ENCODE results near the gene PRICKLE3.

The PRICKLE3 gene

DNA sequence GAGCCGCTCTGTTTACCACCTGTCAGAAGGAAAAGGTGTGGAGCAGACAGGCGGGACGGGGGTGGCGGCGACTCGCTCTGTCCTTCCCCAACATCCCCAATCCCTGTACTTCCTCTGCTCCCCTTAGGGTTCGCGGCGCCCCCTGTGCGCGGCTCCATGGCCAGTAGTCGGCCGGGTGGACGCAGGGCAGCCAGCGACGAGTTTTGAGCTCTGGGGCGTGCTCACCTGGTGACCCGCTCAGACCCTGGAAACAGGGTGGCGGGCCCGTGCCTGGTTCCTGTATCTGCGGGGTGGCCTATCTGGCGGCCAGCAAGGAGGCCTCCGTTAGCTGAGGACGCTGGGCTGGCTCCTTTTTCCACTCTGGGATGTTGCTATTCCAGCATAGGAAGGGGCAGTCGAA, 29.0 kb downstream of the PRICKLE3 start:
- no peaks in the 10 kb centered on the region for H3F3A ChIP-seq (ENCODE audit: insufficient read depth)
- no peak overlapping the region for H2AFZ ChIP-seq (ENCODE audit: low read depth, low read length, severe bottlenecking)
- H4K20me1 ChIP-seq (ENCODE audit: low read depth, low read length) = no peaks in the 10 kb centered on the region
- no peaks in the 10 kb centered on the region for H3K9me3 ChIP-seq (ENCODE audit: insufficient read depth, low read length)
- H3K9me2 ChIP-seq (replicated peaks; ENCODE audit: insufficient read depth, low read length) = no peaks in the 10 kb centered on the region
- no peak overlapping the region for H3K27ac ChIP-seq (ENCODE audit: low read depth, low read length)
- no peak overlapping the region for H3K4me2 ChIP-seq (ENCODE audit: low read depth, low read length, poor library complexity, severe bottlenecking)
- no peaks in the 10 kb centered on the region for H3K36me3 ChIP-seq (ENCODE audit: low read length)
- no peaks in the 10 kb centered on the region for H3K79me2 ChIP-seq (ENCODE audit: insufficient read depth, low read length)
- H3K9ac ChIP-seq (ENCODE audit: low read length) = no peak overlapping the region
- TF ChIP-seq EZH2phosphoT487 (conservative IDR thresholded peaks at IDR 0.05; ENCODE audit: low read length) = no peak
- TF ChIP-seq, protein P1, sequence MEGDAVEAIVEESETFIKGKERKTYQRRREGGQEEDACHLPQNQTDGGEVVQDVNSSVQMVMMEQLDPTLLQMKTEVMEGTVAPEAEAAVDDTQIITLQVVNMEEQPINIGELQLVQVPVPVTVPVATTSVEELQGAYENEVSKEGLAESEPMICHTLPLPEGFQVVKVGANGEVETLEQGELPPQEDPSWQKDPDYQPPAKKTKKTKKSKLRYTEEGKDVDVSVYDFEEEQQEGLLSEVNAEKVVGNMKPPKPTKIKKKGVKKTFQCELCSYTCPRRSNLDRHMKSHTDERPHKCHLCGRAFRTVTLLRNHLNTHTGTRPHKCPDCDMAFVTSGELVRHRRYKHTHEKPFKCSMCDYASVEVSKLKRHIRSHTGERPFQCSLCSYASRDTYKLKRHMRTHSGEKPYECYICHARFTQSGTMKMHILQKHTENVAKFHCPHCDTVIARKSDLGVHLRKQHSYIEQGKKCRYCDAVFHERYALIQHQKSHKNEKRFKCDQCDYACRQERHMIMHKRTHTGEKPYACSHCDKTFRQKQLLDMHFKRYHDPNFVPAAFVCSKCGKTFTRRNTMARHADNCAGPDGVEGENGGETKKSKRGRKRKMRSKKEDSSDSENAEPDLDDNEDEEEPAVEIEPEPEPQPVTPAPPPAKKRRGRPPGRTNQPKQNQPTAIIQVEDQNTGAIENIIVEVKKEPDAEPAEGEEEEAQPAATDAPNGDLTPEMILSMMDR (IDR thresholded peaks at IDR 0.05; ENCODE audit: insufficient read depth, low read length, poor library complexity, severe bottlenecking) = no peak
- H3K27me3 ChIP-seq (ENCODE audit: low read length) = no peaks in the 10 kb centered on the region
- H3K4me3 ChIP-seq (ENCODE audit: insufficient read depth, low read length, poor library complexity, severe bottlenecking) = no peak overlapping the region

DNA sequence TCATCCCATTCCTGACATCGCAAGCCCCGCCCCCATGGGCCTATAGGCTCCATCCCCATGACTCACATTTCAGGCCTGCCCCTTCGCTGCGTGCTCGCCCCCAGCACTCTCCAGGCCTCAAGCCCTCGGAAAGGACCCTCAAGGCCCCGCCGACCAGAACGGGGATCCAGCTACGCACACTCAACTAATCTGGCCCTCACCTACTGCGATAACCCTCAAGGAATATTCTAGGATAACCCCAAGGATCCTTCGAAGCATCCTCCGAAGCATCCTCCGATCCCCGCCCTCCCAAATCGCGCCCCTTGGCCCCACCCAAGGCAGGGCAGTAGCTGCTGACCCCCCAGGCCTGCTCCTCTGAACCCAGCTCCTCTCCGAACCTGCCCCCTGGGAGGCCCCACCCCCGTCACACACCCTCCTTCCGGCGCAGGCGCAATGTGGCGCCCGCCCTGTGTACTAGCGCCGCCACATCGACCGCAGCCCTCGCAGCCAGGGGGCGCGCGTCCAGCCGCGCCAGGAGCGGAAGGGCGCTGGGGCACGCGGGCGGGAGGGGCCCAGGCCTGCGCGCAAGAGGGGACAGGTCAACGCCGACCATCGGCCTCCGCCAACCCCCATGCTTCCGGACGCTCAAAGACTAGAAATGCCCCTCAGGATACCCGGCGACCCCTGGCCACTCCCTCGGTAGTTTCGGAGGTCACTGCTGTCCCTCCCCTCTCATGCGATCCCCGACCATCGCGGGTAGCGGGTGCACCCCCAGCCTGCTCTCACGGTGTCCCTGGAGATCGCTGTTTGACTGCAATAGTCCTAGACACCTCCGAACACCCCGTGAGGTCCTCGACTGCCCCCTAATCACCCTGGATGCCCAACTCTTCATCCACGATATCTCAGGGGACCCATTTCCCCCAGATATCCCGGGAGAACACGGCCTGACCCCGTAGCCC, 30.0 kb downstream of the PRICKLE3 start:
- Histone ChIP-seq H3K4me2 (ENCODE audit: low read depth, low read length, poor library complexity, severe bottlenecking) (peak overlapping the region; percentile 63), H3K4me3 (ENCODE audit: insufficient read depth, low read length, poor library complexity, severe bottlenecking) (peak overlapping the region; percentile 59)
- TF ChIP-seq, protein P1 (IDR thresholded peaks at IDR 0.05; ENCODE audit: insufficient read depth, low read length, poor library complexity, severe bottlenecking) = peak; percentile 45
- TF ChIP-seq EZH2phosphoT487 (conservative IDR thresholded peaks at IDR 0.05; ENCODE audit: low read length) = no peak

DNA sequence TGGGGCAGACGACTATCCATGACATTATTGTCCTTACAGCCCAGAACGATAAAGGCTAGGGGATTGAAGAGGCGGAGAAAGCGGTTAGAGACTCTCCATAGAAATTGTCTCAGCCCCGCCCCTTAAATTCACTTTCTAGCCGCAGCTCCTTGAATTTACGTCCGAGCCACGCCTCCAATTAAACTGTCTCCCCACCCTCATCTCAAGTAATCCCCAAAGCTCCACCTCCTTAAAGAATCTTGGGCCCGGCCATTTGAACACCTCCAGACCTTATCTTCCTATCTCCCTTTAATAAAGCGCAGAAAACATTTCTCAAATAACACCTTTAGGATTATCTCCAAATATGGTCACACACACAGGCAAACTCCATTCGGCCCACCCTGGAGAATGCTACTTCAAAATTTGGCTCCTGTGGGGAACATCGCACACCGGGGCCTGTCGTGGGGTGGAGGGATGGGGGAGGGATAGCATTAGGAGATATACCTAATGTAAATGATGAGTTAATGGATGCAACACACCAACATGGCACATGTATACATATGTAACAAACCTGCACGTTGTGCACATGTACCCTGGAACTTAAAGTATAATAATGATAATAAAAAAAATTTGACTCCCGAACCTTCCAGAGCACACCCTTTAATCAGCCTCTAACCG, 30.8 kb downstream of the PRICKLE3 start:
- H3K4me2 ChIP-seq (ENCODE audit: low read depth, low read length, poor library complexity, severe bottlenecking) = peak overlapping the region; percentile 63
- no peaks in the 10 kb centered on the region for H3K27me3 ChIP-seq (ENCODE audit: low read length)
- H3K9me2 ChIP-seq (replicated peaks; ENCODE audit: insufficient read depth, low read length) = no peaks in the 10 kb centered on the region
- H3K27ac ChIP-seq (ENCODE audit: low read depth, low read length) = peak overlapping the region; percentile 66; the same call in 1 of the 2 replicates
- H2AFZ ChIP-seq (ENCODE audit: low read depth, low read length, severe bottlenecking) = peak overlapping the region; percentile 43
- no peaks in the 10 kb centered on the region for H3K79me2 ChIP-seq (ENCODE audit: insufficient read depth, low read length)
- H3F3A ChIP-seq (ENCODE audit: insufficient read depth) = no peaks in the 10 kb centered on the region
- TF ChIP-seq EZH2phosphoT487 (conservative IDR thresholded peaks at IDR 0.05; ENCODE audit: low read length) = no peak
- TF ChIP-seq, protein P1 (IDR thresholded peaks at IDR 0.05; ENCODE audit: insufficient read depth, low read length, poor library complexity, severe bottlenecking) = no peak
- H3K36me3 ChIP-seq (ENCODE audit: low read length) = no peaks in the 10 kb centered on the region
- no peaks in the 10 kb centered on the region for H4K20me1 ChIP-seq (ENCODE audit: low read depth, low read length)
- H3K9me3 ChIP-seq (ENCODE audit: insufficient read depth, low read length) = no peaks in the 10 kb centered on the region
- H3K9ac ChIP-seq (ENCODE audit: low read length) = peak overlapping the region; percentile 56
- peak overlapping the region; percentile 59 for H3K4me3 ChIP-seq (ENCODE audit: insufficient read depth, low read length, poor library complexity, severe bottlenecking)

More for the DNA sequence above, 30.0 kb downstream of the PRICKLE3 start:
- H3K79me2 ChIP-seq (ENCODE audit: insufficient read depth, low read length) = no peaks in the 10 kb centered on the region
- no peaks in the 10 kb centered on the region for H3K9me2 ChIP-seq (replicated peaks; ENCODE audit: insufficient read depth, low read length)
- no peaks in the 10 kb centered on the region for H4K20me1 ChIP-seq (ENCODE audit: low read depth, low read length)
- H3F3A ChIP-seq (ENCODE audit: insufficient read depth) = no peaks in the 10 kb centered on the region
- no peaks in the 10 kb centered on the region for H3K36me3 ChIP-seq (ENCODE audit: low read length)
- peak overlapping the region; percentile 56 for H3K9ac ChIP-seq (ENCODE audit: low read length)
- no peaks in the 10 kb centered on the region for H3K9me3 ChIP-seq (ENCODE audit: insufficient read depth, low read length)
- H3K27ac ChIP-seq (ENCODE audit: low read depth, low read length) = peak overlapping the region; percentile 66
- H3K27me3 ChIP-seq (ENCODE audit: low read length) = no peaks in the 10 kb centered on the region
- H2AFZ ChIP-seq (ENCODE audit: low read depth, low read length, severe bottlenecking) = peak overlapping the region; percentile 91
